HCT116 (cell line): ENCODE data around the gene ZNF236. TPM values are rescaled to one million over a fixed set of nuclear protein-coding genes. Genes with fewer than 3 reads are reported as not detected.

Source experiments
- ATAC-seq: fragments of 200-7000 bp; cut with Tn5 transposase; 2 replicates; pipeline ENCODE4 v1.9.1; 2020; ENCODE audit warnings: mild to moderate bottlenecking, moderate library complexity
- BruUV-seq: library from RNA; stranded (reverse); fragments of 400-500 nt; replicated peaks from 2 replicates; lab custom pipeline; 2021; lab: Mats Ljungman, UMichigan
- CTCF ChIA-PET: fragments of 300-600 bp; sonication (Branson Sonifier 250); formaldehyde crosslinking; loops from one replicate; lab custom pipeline; 2021; ENCODE audit warnings: antibody characterized with exemption; lab: Charles Lee
- POLR2A ChIA-PET: fragments of 300-600, 350-600 bp; sonication (Branson Sonifier 250); formaldehyde crosslinking; loops from one replicate; lab custom pipeline; 2021; ENCODE audit warnings: antibody characterized with exemption; lab: Charles Lee
- RAD21 ChIA-PET, 2 experiments: fragments of 300-600 bp; sonication (Branson Sonifier 250); formaldehyde crosslinking; loops; one replicate each; lab custom pipeline; 2023; ENCODE audit warnings: low total read pairs in 2 of 2; ENCODE audit not compliant: uncharacterized antibody in 2 of 2, unreplicated experiment in 2 of 2, low non-redundant PET in 1 of 2; lab: Charles Lee
- DNase-seq: peaks from one replicate; pipeline ENCODE4 v3.0.0-alpha.2; 2010; ENCODE audit warnings: low read depth, low spot score
- H2AFZ ChIP-seq: fragments of 200-600 bp; shearing (Covaris generic), sonication (generic); 2 replicates; pipeline ENCODE4 v1.6.1; 2017; ENCODE audit warnings: low read depth, mixed run types, mixed read lengths, antibody characterized with exemption, low read length; ENCODE audit not compliant: poor library complexity, severe bottlenecking
- H3K27ac ChIP-seq: 2 replicates; pipeline ENCODE4 v1.5.1; 2012; ENCODE audit warnings: low read depth, low read length
- H3K27me3 ChIP-seq: fragments of 200-600 bp; sonication (generic); 2 replicates; pipeline ENCODE4 v1.6.1; 2016; ENCODE audit warnings: mixed run types, low read length, mixed read lengths; ENCODE audit not compliant: insufficient read depth
- H3K36me3 ChIP-seq, 2 experiments: fragments of 200-500 bp in 1 of 2; fragments of 200-600 bp in 1 of 2; sonication (Bioruptor generic) in 1 of 2; sonication (generic) in 1 of 2; 2 replicates each; pipeline versions ENCODE4 v1.5.1 to v1.6.1; 2014 to 2016; ENCODE audit warnings: low read length in 2 of 2, inconsistent platforms in 1 of 2, mixed read lengths in 1 of 2, mixed run types in 1 of 2; ENCODE audit not compliant: insufficient read depth in 2 of 2, control insufficient read depth in 1 of 2
- H3K4me1 ChIP-seq, 2 experiments: fragments of 200-600 bp in 1 of 2; sonication (generic) in 1 of 2; 2 replicates each; pipeline versions ENCODE4 v1.5.1 to v1.6.1; 2012 to 2017; ENCODE audit warnings: low read length in 2 of 2, inconsistent platforms in 1 of 2, mild to moderate bottlenecking in 1 of 2, mixed read lengths in 1 of 2, mixed run types in 1 of 2, moderate library complexity in 1 of 2; ENCODE audit not compliant: insufficient read depth in 2 of 2, control insufficient read depth in 1 of 2
- H3K4me2 ChIP-seq: fragments of 200-600 bp; sonication (generic); 2 replicates; pipeline ENCODE4 v1.6.1; 2017; ENCODE audit warnings: mixed run types, low read length, mixed read lengths
- H3K4me3 ChIP-seq, 2 experiments: fragments of 200-600 bp in 1 of 2; sonication (generic) in 1 of 2; replicated peaks in 1 of 2; 2 replicates each; pipeline ENCODE4 v1.5.1; 2011 to 2016; ENCODE audit warnings: low read length in 2 of 2, control low read depth in 1 of 2, low read depth in 1 of 2, mild to moderate bottlenecking in 1 of 2, mixed read lengths in 1 of 2, mixed run types in 1 of 2
- H3K79me2 ChIP-seq: fragments of 200-600 bp; sonication (generic); 2 replicates; pipeline ENCODE4 v1.6.1; 2017; ENCODE audit warnings: mild to moderate bottlenecking, mixed run types, low read length, moderate library complexity, mixed read lengths; ENCODE audit not compliant: insufficient read depth
- H3K9ac ChIP-seq: fragments of 200-600 bp; sonication (generic); 2 replicates; pipeline ENCODE4 v1.6.1; 2016; ENCODE audit warnings: low read length, mixed read lengths
- H3K9me2 ChIP-seq: fragments of 200-600 bp; sonication (generic), shearing (Covaris generic); 2 replicates; pipeline ENCODE4 v1.6.1; 2017; ENCODE audit warnings: mixed run types, mild to moderate bottlenecking, moderate library complexity; ENCODE audit not compliant: insufficient read depth
- H3K9me3 ChIP-seq, 2 experiments: fragments of 200-500 bp in 1 of 2; fragments of 200-600 bp in 1 of 2; sonication (Bioruptor generic) in 1 of 2; sonication (generic) in 1 of 2; 2 replicates each; pipeline ENCODE4 v1.6.1; 2014 to 2017; ENCODE audit warnings: low read length in 2 of 2, mixed read lengths in 2 of 2, inconsistent platforms in 1 of 2, low read depth in 1 of 2, mild to moderate bottlenecking in 1 of 2, mixed run types in 1 of 2, moderate library complexity in 1 of 2; ENCODE audit not compliant: control insufficient read depth in 1 of 2, insufficient read depth in 1 of 2
- H4K20me1 ChIP-seq: fragments of 200-600 bp; sonication (generic), shearing (Covaris generic); 2 replicates; pipeline ENCODE4 v1.6.1; 2017; ENCODE audit warnings: mixed run types, mild to moderate bottlenecking, moderate library complexity; ENCODE audit not compliant: insufficient read depth
- CBX3 ChIP-seq: IDR thresholded peaks from 2 replicates; pipeline ENCODE4 v1.6.1; 2012; ENCODE audit warnings: low read depth
- CEBPB ChIP-seq: IDR thresholded peaks from 2 replicates; pipeline ENCODE4 v1.6.1; 2012; ENCODE audit warnings: low read depth
- CTCF ChIP-seq, 3 experiments: fragments of 200-600 bp in 1 of 3; sonication (generic) in 1 of 3; IDR thresholded peaks in 2 of 3; conservative IDR thresholded peaks in 1 of 3; 2 replicates each; pipeline ENCODE4 v1.5.1; 2012 to 2017; ENCODE audit warnings: low read depth in 2 of 3, low read length in 2 of 3, antibody characterized with exemption in 1 of 3, borderline replicate concordance in 1 of 3, control low read depth in 1 of 3, mild to moderate bottlenecking in 1 of 3, mixed read lengths in 1 of 3, mixed run types in 1 of 3, moderate library complexity in 1 of 3; ENCODE audit not compliant: insufficient read depth in 1 of 3
- ELF1 ChIP-seq: IDR thresholded peaks from 2 replicates; pipeline ENCODE4 v1.6.1; 2012; ENCODE audit warnings: low read depth, borderline replicate concordance
- EZH2 ChIP-seq: fragments of 200-600 bp; sonication (generic); IDR thresholded peaks from 2 replicates; pipeline ENCODE4 v1.6.1; 2017; ENCODE audit warnings: antibody characterized with exemption, mixed run types
- EZH2phosphoT487 ChIP-seq: fragments of 200-600 bp; IDR thresholded peaks from 2 replicates; pipeline ENCODE4 v1.6.1; 2018; ENCODE audit warnings: antibody characterized with exemption, borderline replicate concordance
- JUND ChIP-seq: IDR thresholded peaks from 2 replicates; pipeline ENCODE4 v1.6.1; 2012
- MAX ChIP-seq: IDR thresholded peaks from 2 replicates; pipeline ENCODE4 v1.6.1; 2012
- POLR2AphosphoS5 ChIP-seq: IDR thresholded peaks from 2 replicates; pipeline ENCODE4 v1.6.1; 2011; ENCODE audit warnings: mild to moderate bottlenecking, low read depth, low read length, moderate library complexity
- TCF7L2 ChIP-seq: IDR thresholded peaks from 2 replicates; pipeline ENCODE4 v1.7.0; 2011; ENCODE audit warnings: borderline replicate concordance, inconsistent platforms; ENCODE audit not compliant: insufficient read depth, insufficient read length; ENCODE audit errors: extremely low read depth
- ZBTB33 ChIP-seq: IDR thresholded peaks from 2 replicates; pipeline ENCODE4 v1.6.1; 2011; ENCODE audit warnings: mild to moderate bottlenecking, low read length, moderate library complexity; ENCODE audit not compliant: insufficient replicate concordance; ENCODE audit errors: extremely low read depth
- intact Hi-C: fragments of 100-400 bp; cut with micrococcal nuclease; formaldehyde crosslinking; loops from 2 replicates; pipeline ENCODE4 v1.10.0; 2022
- total RNA-seq: library from RNA; stranded (reverse); gene quantifications from one replicate; pipeline ENCODE4 v1.2.1, GENCODE V29; 2021; ENCODE audit not compliant: unreplicated experiment

The ZNF236 gene
- total RNA-seq, 1 experiment from 2014 or later, result 15.0 TPM

- TF ChIP-seq ZBTB33, result no peak
- no peak for TF ChIP-seq ELF1
- no peak for TF ChIP-seq CTCF (IDR thresholded peaks at IDR 0.05 in 2 of 3, conservative IDR thresholded peaks at IDR 0.05 in 1 of 3; ENCODE audit: borderline replicate concordance in 1 of 3, insufficient read depth in 1 of 3, low read depth in 2 of 3, low read length in 2 of 3)
Observed at GRCh38 chr18:76972846-76973519, 150.6 kb downstream of the ZNF236 start (continued).

GRCh38 chr18:76973520-76974266 is 151.3 kb downstream of the ZNF236 start:
- CTCF ChIA-PET, result no interaction called here

More at GRCh38 chr18:76973520-76974266, 151.3 kb downstream of the ZNF236 start:
- H2AFZ ChIP-seq, result no peak overlapping the region
- no TSS peak for BruUV-seq
- no peak overlapping the region for H3K27ac ChIP-seq
- no peaks in the 10 kb centered on the region for H3K79me2 ChIP-seq
- POLR2A ChIA-PET, result no interaction called here
- H4K20me1 ChIP-seq, result no peaks in the 10 kb centered on the region
- H3K4me2 ChIP-seq, result no peak overlapping the region
- intact Hi-C loops, result no loop called here
- ATAC-seq (no peak), DNase-seq (no peak)
- H3K36me3 ChIP-seq, result no peaks in the 10 kb centered on the region
- H3K9me2 ChIP-seq, result no peaks in the 10 kb centered on the region
- H3K9me3 ChIP-seq, result no peaks in the 10 kb centered on the region
- H3K4me1 ChIP-seq, result no peaks in the 10 kb centered on the region
- H3K9ac ChIP-seq, result no peak overlapping the region
- RAD21 ChIA-PET, result no interaction called here
- no peaks in the 10 kb centered on the region for H3K27me3 ChIP-seq
- TF ChIP-seq ELF1, result no peak
- no peak for TF ChIP-seq EZH2
- TF ChIP-seq CEBPB, result no peak
- TF ChIP-seq JUND, result no peak
- no peak for TF ChIP-seq TCF7L2
- TF ChIP-seq CBX3, result no peak
- TF ChIP-seq EZH2phosphoT487, result no peak
- TF ChIP-seq MAX, result no peak
- TF ChIP-seq POLR2AphosphoS5, result no peak
- no peak overlapping the region for H3K4me3 ChIP-seq
